CD4-positive, alpha-beta T cell treated with Interleukin-6 at 100 ng/mL for 8 hours (primary cell): ENCODE measurements around the gene STK33.
"Not testable (repeated sequence)": the region's sequence is repeated elsewhere in the genome, so short reads cannot be mapped to it uniquely, and the experiment has no call there.

ENCODE experiments used
- DNase-seq: peaks from one replicate; pipeline ENCODE4 v3.0.0-alpha.2; 2020; ENCODE audit warnings: mixed read lengths, low spot score

The STK33 gene

GRCh38 chr11:8543278-8543677 is 50.8 kb downstream of the STK33 start:
- no peak for DNase-seq

- no peak for DNase-seq
These were observed 52.6 kb downstream of the STK33 start for GRCh38 chr11:8541448-8541847.

- DNase-seq, result no peak
These were observed 60.7 kb downstream of the STK33 start for GRCh38 chr11:8533332-8533731.

- DNase-seq, result no peak
These were observed 61.6 kb downstream of the STK33 start for GRCh38 chr11:8532475-8532874.

GRCh38 chr11:8531982-8532381 is 62.0 kb downstream of the STK33 start:
- no peak for DNase-seq

GRCh38 chr11:8531312-8531711 is 62.7 kb downstream of the STK33 start:
- no peak for DNase-seq

- DNase-seq, result no peak
These were observed 66.1 kb downstream of the STK33 start for GRCh38 chr11:8527939-8528338.

GRCh38 chr11:8523396-8523795 is 70.6 kb downstream of the STK33 start:
- DNase-seq, result no peak

GRCh38 chr11:8512547-8512946 is 81.5 kb downstream of the STK33 start:
- no peak for DNase-seq

GRCh38 chr11:8503910-8504364 is 90.1 kb downstream of the STK33 start:
- no peak for DNase-seq

GRCh38 chr11:8501836-8502235 is 92.2 kb downstream of the STK33 start:
- DNase-seq, result no peak

- DNase-seq, result no peak
These were observed 105.6 kb downstream of the STK33 start for GRCh38 chr11:8488395-8488794.

- DNase-seq, result no peak
These were observed 106.8 kb downstream of the STK33 start for GRCh38 chr11:8487261-8487660.

- no peak for DNase-seq
These were observed 109.8 kb downstream of the STK33 start for GRCh38 chr11:8484251-8484650.

- no peak for DNase-seq
These were observed 113.2 kb downstream of the STK33 start for GRCh38 chr11:8480858-8481257.

- DNase-seq, result no peak
These were observed 116.3 kb downstream of the STK33 start for GRCh38 chr11:8477680-8478079.

- DNase-seq, result no peak
These were observed 116.9 kb downstream of the STK33 start for GRCh38 chr11:8477151-8477550.

- DNase-seq, result not testable (repeated sequence)
These were observed 126.2 kb downstream of the STK33 start for GRCh38 chr11:8467806-8468205.

- DNase-seq, result not testable (repeated sequence)
These were observed 126.7 kb downstream of the STK33 start for GRCh38 chr11:8467356-8467755.

- DNase-seq, result not testable (repeated sequence)
These were observed 127.1 kb downstream of the STK33 start for GRCh38 chr11:8466884-8467283.

- DNase-seq, result no peak
These were observed 134.2 kb downstream of the STK33 start for GRCh38 chr11:8459711-8460399.

- no peak for DNase-seq
These were observed 151.7 kb downstream of the STK33 start for GRCh38 chr11:8442301-8442700.

- no peak for DNase-seq
These were observed 153.4 kb downstream of the STK33 start for GRCh38 chr11:8440649-8441048.

GRCh38 chr11:8429483-8429882 is 164.5 kb downstream of the STK33 start:
- no peak for DNase-seq
